Keratinocyte (primary cell): ENCODE measurements around the gene INPP5K. TPM values are rescaled to one million over a fixed set of nuclear protein-coding genes. Genes with fewer than 3 reads are reported as not detected.

Experiments
- DNase-seq: peaks from one replicate; pipeline ENCODE4 v3.0.0-alpha.2; 2011; ENCODE audit warnings: low read depth, missing footprints, low spot score
- FAIRE-seq: peaks from 2 replicates; lab custom pipeline; 2011; peaks lifted over from hg19 to GRCh38; lab: Jason Lieb, UNC
- H2AFZ ChIP-seq: 2 replicates; pipeline ENCODE4 v1.6.0; 2012; ENCODE audit warnings: low read length, control low read depth, inconsistent platforms; ENCODE audit not compliant: control insufficient read depth
- H3K27ac ChIP-seq: 2 replicates; pipeline ENCODE4 v1.5.1; 2011; ENCODE audit warnings: low read length; ENCODE audit not compliant: control insufficient read depth, insufficient read depth
- H3K27me3 ChIP-seq: 3 replicates; pipeline ENCODE4 v1.6.0; 2011; ENCODE audit warnings: low read length; ENCODE audit not compliant: control insufficient read depth, insufficient read depth; ENCODE audit errors: extremely low read depth
- H3K36me3 ChIP-seq, 2 experiments: 2 replicates in 1 of 2; 3 replicates in 1 of 2; pipeline ENCODE4 v1.5.1; 2011; ENCODE audit warnings: low read length in 2 of 2, mild to moderate bottlenecking in 1 of 2; ENCODE audit not compliant: control insufficient read depth in 2 of 2, insufficient read depth in 2 of 2; ENCODE audit errors: extremely low read depth in 1 of 2
- H3K4me1 ChIP-seq: 3 replicates; pipeline ENCODE4 v1.5.1; 2011; ENCODE audit warnings: low read length; ENCODE audit not compliant: control insufficient read depth, insufficient read depth; ENCODE audit errors: extremely low read depth
- H3K4me2 ChIP-seq: 3 replicates; pipeline ENCODE4 v1.6.0; 2011; ENCODE audit warnings: low read depth, low read length; ENCODE audit not compliant: control insufficient read depth, insufficient read depth; ENCODE audit errors: extremely low read depth
- H3K4me3 ChIP-seq, 3 experiments: fragments of 200-600 bp in 1 of 3; sonication (generic) in 1 of 3; 2 replicates in 2 of 3; 3 replicates in 1 of 3; pipeline ENCODE4 v1.5.1; 2011 to 2016; ENCODE audit warnings: low read length in 3 of 3, mild to moderate bottlenecking in 3 of 3, control low read depth in 2 of 3, inconsistent platforms in 1 of 3, low read depth in 1 of 3, mixed read lengths in 1 of 3, mixed run types in 1 of 3, moderate library complexity in 1 of 3; ENCODE audit not compliant: control insufficient read depth in 2 of 3, insufficient read depth in 2 of 3; ENCODE audit errors: extremely low read depth in 1 of 3
- H3K79me2 ChIP-seq: 2 replicates; pipeline ENCODE4 v1.6.0; 2012; ENCODE audit warnings: low read length; ENCODE audit not compliant: control insufficient read depth, insufficient read depth
- H3K9ac ChIP-seq: 3 replicates; pipeline ENCODE4 v1.6.0; 2011; ENCODE audit warnings: low read length; ENCODE audit not compliant: control insufficient read depth, insufficient read depth; ENCODE audit errors: extremely low read depth
- H3K9me1 ChIP-seq: 3 replicates; pipeline ENCODE4 v1.6.0; 2011; ENCODE audit warnings: low read length; ENCODE audit not compliant: control insufficient read depth, insufficient read depth; ENCODE audit errors: extremely low read depth
- H3K9me3 ChIP-seq: 2 replicates; pipeline ENCODE4 v1.5.1; 2012; ENCODE audit warnings: low read depth, low read length; ENCODE audit not compliant: control insufficient read depth
- H4K20me1 ChIP-seq: 3 replicates; pipeline ENCODE4 v1.6.0; 2011; ENCODE audit warnings: low read length; ENCODE audit not compliant: control insufficient read depth, insufficient read depth; ENCODE audit errors: extremely low read depth
- CTCF ChIP-seq, 3 experiments: IDR thresholded peaks in 1 of 3; conservative IDR thresholded peaks in 1 of 3; optimal IDR thresholded peaks in 1 of 3; 2 replicates in 2 of 3; 3 replicates in 1 of 3; pipeline versions ENCODE3 to v1.5.1; 2011; ENCODE audit warnings: low read length in 3 of 3, mild to moderate bottlenecking in 3 of 3, moderate library complexity in 2 of 3, control low read depth in 1 of 3, inconsistent platforms in 1 of 3; ENCODE audit not compliant: insufficient read depth in 2 of 3; ENCODE audit errors: extremely low read depth in 1 of 3
- EZH2 ChIP-seq: IDR thresholded peaks from one replicate; pipeline ENCODE4 v1.6.1; 2012; ENCODE audit warnings: inconsistent platforms, mild to moderate bottlenecking, low read length, moderate library complexity
- dilution Hi-C: fragments of 300-500 bp; cut with MboI; formaldehyde crosslinking; loops from one replicate; pipeline ENCODE4 v1.7.0; 2020; ENCODE audit warnings: low sequenced_read_pairs; ENCODE audit not compliant: extremely low pct_ligation_motif_present
- polyA minus RNA-seq, 3 experiments: library from RNA; depleted of rRNA, polyadenylated mRNA; stranded (reverse); fragments of >200 nt; gene quantifications; 1 replicate in 1 of 3; 2 replicates in 1 of 3; 3 replicates in 1 of 3; pipeline ENCODE4 v1.2.3, GENCODE V29; 2011
- polyA plus RNA-seq, 5 experiments: library from polyadenylated mRNA; depleted of rRNA in 3 of 5; stranded (reverse) in 3 of 5; stranded (forward) in 1 of 5; unstranded in 1 of 5; fragments of >200 nt; gene quantifications; 1 replicate in 1 of 5; 2 replicates in 3 of 5; 3 replicates in 1 of 5; pipeline versions ENCODE4 v1.2.1 to v1.2.3, GENCODE V29; 2011 to 2012; ENCODE audit warnings: missing spikeins in 2 of 5, low read depth in 1 of 5, low replicate concordance in 1 of 5

Gene INPP5K
- polyA plus RNA-seq (19.9 to 28.0 TPM (median 23.0 TPM) in 3 replicates), polyA minus RNA-seq (28.6 to 53.5 TPM (median 41.6 TPM) in 3 replicates)
- 14.3 TPM for polyA plus RNA-seq (2011; ENCODE audit: low read depth)
- 22.1 and 29.6 TPM in 2 replicates for polyA plus RNA-seq (2011; cell fraction: cytosol; rRNA removed)
- 24.1 and 25.9 TPM in 2 replicates for polyA plus RNA-seq (2011; cell fraction: nucleus; rRNA removed)
- polyA plus RNA-seq (2012; ENCODE audit: low replicate concordance): 16.0 and 33.2 TPM in 2 replicates
- polyA minus RNA-seq (2011; cell fraction: cytosol; rRNA and poly(A)+ RNA removed): 35.7 TPM
- polyA minus RNA-seq (2011; cell fraction: nucleus; rRNA and poly(A)+ RNA removed): 24.8 and 28.7 TPM in 2 replicates

GRCh38 chr17:1516388-1517161 lies at the start of gene INPP5K:
INPP5K (minus strand) TSS chr17:1516612; CDS start chr17:1516499, 113 bp downstream.
- Histone ChIP-seq H3K36me3 (peaks cover 17 to 24% of the 10 kb centered on the region in 2 experiments), H3K4me2 (peak within 1 kb of the TSS; percentile 86), H3K4me1 (peaks cover 35% of the 10 kb centered on the region), H3K27ac (peak within 1 kb of the TSS; percentile 81), H2AFZ (peak within 1 kb of the TSS; percentile 90), H3K9ac (peak within 1 kb of the TSS; percentile 89), H3K79me2 (peaks cover 30% of the 10 kb centered on the region), H4K20me1 (peaks cover 2% of the 10 kb centered on the region), H3K9me3 (no peaks in the 10 kb centered on the region), H3K9me1 (no peaks in the 10 kb centered on the region), H3K4me3 (peak within 1 kb of the TSS; percentile 65 to 89 (median 82)), H3K27me3 (no peaks in the 10 kb centered on the region)
- FAIRE-seq (peak; percentile 69), DNase-seq (peak; percentile 88)
- TF ChIP-seq EZH2 (no peak), CTCF (optimal IDR thresholded peaks at IDR 0.05 in 1 of 3, IDR thresholded peaks at IDR 0.05 in 1 of 3, conservative IDR thresholded peaks at IDR 0.05 in 1 of 3; ENCODE audit: extremely low read depth in 1 of 3, insufficient read depth in 2 of 3, low read length in 3 of 3) (peak in 1 of 3 experiments; percentile 26)
- dilution Hi-C loops: no loop called here

- Histone ChIP-seq H3K79me2 (peaks cover 12% of the 10 kb centered on the region), H3K27ac (no peak overlapping the region), H3K9ac (no peak overlapping the region), H3K9me3 (no peaks in the 10 kb centered on the region), H3K4me3 (no peak overlapping the region), H3K9me1 (no peaks in the 10 kb centered on the region), H3K4me1 (peaks cover 5% of the 10 kb centered on the region), H3K4me2 (no peak overlapping the region), H2AFZ (no peak overlapping the region), H4K20me1 (peaks cover 7% of the 10 kb centered on the region), H3K27me3 (peaks cover 3% of the 10 kb centered on the region), H3K36me3 (peaks cover 0 to under 1% of the 10 kb centered on the region in 2 experiments)
- no peak for TF ChIP-seq CTCF (optimal IDR thresholded peaks at IDR 0.05 in 1 of 3, IDR thresholded peaks at IDR 0.05 in 1 of 3, conservative IDR thresholded peaks at IDR 0.05 in 1 of 3; ENCODE audit: extremely low read depth in 1 of 3, insufficient read depth in 2 of 3, low read length in 3 of 3)
- no peak for TF ChIP-seq EZH2
- dilution Hi-C loops: no loop called here
- DNase-seq (no peak), FAIRE-seq (no peak)
These were observed 49.5 kb upstream of the INPP5K start for GRCh38 chr17:1565877-1566276.
